Fibroblast of skin of scalp (primary cell): ENCODE data around the gene DNAJC5. TPM values are rescaled to one million over a fixed set of nuclear protein-coding genes. Genes with fewer than 3 reads are reported as not detected.
"Not testable (repeated sequence)": the region's sequence is repeated elsewhere in the genome, so short reads cannot be mapped to it uniquely, and the experiment has no call there.

ENCODE experiments used
- DNase-seq: peaks from one replicate; pipeline ENCODE4 v3.0.0-alpha.2; 2013
- polyA plus RNA-seq, 2 experiments: library from polyadenylated mRNA; unstranded; fragments of 120-200 nt; gene quantifications; one replicate each; pipeline ENCODE4 v1.2.1, GENCODE V29; 2013; ENCODE audit not compliant: insufficient read length in 2 of 2

Gene DNAJC5
- polyA plus RNA-seq (2013, experiment 1 of 2; ENCODE audit: insufficient read length), result 40.2 TPM
- polyA plus RNA-seq (2013, experiment 2 of 2; ENCODE audit: insufficient read length), result 39.5 TPM

DNA sequence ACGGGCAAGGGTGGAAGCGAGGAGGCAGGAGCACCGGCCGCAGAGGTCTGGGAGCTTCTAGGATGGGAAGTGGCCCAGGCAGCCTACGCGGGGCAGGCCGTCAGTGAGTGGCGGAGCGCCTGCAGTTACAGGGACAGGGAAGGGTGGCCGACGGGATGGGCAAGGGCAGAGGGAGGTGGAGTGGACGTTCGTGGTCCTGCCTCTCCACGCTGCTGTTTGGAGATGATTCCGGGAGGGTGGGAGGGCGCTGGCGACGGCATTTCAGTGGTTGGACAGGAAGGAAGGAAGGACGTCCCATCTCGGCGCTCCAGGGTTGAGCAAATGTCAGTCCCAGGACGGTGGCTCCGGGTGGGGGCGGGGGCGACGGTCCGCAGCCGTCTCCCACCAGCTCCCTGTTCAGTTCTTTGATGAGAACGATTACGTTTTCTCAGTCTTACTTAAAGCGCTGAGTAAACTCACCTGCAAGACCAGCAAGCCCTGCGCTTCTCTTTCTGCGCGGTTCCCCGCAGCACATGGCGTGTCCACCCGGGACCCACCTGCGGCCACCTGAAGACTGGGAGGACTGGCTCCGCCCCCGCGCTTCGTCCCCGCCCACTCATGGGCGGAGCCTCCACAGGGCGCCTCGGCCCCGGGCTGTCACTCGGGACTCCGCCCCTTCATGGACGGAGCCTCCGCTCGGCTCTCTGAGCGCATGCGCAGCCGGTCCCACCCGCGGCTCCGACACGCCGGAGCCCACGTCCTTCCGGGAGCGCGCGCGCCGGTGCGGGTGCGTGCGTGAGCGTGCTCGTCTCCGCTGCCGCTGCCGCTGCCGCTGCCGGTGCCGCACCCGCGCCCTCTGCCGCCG, at the start of gene DNAJC5:
DNAJC5 (plus strand) TSS at position 769 of the 844 bp plus-strand sequence. CDS start 33,220 bp downstream, outside the sequence.
- DNase-seq, result peak; percentile 94

GRCh38 chr20:63846128-63846771, 48.7 kb upstream of the DNAJC5 start:
- DNase-seq, result no peak

GRCh38 chr20:63846888-63847236, 48.1 kb upstream of the DNAJC5 start:
- no peak for DNase-seq

- DNase-seq, result no peak
These were observed 47.5 kb upstream of the DNAJC5 start for GRCh38 chr20:63847237-63848002.

- DNase-seq, result no peak
These were observed 46.7 kb upstream of the DNAJC5 start for GRCh38 chr20:63848003-63848911.

DNA sequence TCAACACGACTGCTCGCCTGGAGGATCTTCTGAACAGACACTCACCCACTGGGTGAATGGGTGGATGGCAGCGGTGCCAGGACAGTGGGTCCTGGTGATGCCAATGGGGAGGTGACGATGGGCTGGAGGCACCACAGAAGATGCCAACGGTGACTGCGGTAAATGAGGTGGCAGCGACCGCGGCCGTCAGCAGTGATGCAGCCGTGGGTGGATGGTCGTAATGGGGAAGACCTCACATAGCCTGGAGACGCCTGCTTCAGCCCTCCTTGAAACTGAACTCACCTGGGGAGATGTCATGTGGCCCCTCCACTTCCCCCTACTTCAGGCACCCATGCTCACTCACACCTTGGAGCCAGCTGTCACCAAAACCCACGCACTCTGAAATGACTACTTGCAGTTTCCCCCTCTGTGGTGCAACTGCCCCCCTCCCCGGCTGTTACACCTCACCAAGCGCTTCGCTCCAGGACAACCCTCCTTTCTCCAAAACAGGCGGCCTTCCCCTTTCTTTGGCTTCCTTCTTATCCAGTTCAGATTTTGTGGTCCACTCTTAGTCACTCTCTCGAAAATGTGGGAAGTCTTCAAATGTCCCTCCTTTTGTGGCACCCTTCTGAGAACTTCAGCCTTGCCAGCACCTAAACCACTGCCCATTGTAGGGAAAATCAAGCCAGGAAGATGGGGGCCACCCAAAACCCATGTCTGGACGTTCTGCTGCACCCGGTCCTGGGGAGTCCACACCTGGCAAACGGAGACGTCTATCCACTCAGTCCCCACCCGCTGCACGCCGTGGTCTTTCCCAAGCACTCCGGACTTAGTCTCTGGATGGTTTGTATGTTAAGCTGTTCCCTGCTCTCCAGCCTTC, 44.0 kb upstream of the DNAJC5 start:
- no peak for DNase-seq

DNA sequence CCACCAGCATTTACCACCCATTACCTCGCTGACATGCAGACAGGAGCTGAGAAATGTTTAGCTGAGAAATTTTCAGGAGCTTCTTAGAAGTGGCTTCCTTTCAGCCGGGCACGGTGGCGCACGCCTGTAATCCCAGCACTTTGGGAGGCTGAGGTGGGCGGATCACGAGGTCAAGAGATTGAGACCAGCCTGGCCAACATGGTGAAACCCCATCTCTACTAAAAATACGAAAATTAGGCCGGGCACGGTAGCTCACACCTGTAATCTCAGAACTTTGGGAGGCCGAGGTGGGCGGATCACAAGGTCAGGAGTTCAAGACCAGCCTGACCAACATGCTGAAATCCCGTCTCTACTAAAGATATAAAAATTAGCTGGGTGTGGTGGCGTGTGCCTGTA, 43.4 kb upstream of the DNAJC5 start:
- DNase-seq, result not testable (repeated sequence)

- not testable (repeated sequence) for DNase-seq
These were observed 41.2 kb upstream of the DNAJC5 start for GRCh38 chr20:63853733-63854068.

DNA sequence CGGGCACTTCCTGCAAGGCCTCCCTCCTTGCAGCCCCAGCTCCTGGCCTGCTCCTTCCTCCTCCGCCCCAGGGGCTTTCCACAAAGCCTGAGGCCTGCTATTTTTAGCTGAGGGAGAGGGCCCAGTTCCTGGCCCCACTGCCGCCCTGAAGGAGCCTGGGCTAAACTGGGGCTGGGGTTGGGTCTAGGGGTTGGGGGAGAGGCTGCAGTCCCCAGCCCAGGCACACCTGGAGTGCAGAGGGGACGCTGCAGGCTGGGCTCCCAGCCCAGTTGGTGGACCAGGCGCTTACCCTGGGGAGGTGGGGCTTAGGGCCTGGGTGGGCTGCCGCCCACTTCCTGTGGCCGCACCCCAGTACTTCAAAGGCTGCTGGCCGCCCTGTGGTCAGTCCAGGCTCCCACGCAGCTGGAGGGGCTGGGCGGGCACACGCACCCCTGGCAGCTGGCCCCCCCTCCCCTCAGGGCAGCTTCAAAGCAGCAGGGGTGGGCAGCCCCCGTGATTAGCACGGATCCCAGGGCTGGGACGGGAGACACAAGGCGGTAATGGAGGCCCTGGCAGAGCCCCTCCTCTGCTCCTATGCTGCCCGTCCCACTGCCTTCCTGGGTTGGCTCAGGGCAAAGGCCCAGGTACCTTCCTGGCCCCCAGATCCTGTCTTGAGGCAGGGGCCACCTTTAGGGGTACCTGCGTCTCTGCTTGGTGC, 40.7 kb upstream of the DNAJC5 start:
- no peak for DNase-seq

DNA sequence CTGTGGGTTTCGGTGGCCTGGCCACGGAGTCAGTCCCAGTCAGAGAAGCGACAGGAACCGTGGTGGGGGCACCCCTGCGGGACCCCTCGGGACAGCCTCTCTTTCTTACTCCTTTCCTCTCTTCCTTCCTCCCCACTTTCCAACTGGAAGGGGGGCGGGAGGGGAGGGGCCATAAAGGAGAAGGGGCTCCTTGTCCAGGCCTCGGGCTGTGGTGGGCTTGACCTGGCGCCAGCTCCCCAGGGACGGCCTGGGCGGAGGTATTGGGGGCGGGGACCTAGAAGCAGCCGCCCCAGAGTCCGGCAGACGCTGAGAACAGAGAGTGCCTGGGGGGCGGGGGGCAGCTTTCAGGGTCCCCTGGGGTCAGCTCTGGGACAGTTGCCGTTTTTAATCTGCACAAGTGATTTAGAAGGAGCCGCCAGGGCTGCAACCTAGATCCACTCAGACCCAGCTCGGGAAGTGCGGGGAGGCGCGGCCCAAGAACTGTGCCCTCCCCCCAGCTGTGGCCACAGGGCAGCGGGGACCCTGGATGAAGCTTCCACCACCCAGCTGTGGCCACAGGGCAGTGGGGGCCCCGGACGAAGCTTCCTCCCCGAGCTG, 40.1 kb upstream of the DNAJC5 start:
- no peak for DNase-seq

DNA sequence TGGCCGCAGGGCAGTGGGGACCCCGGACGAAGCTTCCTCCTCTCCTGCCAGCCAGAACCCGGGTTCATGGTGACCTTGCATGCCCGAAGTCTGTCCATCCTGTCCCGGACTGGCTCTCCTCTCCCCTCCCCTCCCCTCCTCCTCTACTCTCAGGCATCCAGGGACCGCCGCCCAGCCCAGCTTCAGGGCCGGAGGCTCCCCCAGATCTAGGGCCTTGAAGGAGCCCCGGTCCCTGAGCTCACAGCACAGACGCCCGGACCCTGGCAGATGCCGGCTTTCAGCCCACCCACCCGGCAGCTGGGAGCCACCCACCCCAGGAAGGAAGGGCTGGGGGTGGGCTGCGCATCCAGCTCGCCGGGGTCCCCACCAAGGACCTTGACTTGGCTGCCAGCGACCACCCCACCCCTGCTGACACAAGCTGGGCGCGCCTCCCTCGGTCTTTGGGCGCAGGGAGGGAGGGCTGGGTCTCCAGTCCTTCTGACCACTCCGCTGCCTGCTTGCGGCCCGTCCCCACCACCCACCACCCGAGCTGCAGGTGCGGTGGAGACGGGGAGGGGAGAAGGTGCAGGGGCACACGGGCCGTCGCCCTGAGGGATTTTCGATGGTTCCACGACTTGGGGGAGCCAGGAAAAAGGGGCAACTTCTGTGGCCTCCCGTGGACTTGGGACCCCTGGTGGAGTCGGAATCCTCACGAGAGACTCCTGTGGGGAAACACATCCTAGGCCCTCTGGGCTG, 39.4 kb upstream of the DNAJC5 start:
- DNase-seq, result no peak

DNA sequence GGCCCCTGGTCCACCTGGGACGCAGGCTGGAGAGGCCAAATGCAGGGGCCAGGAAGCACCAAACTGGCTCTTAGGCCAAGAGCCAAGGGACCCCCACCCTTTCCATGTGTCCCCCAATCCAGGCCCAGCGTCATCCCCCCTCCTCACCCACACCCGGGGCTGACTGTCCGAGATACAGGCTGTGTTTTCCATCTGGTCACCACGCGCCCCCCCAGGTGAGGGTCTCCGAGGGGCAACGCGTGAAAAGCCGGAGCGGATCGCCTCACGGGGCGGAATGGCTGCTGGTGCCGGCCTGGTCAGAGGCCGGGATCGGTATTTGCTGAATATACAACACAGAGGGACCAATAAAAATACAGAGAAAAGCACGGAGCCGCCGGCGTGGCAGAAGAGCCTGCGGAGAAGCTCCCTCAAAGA, 38.8 kb upstream of the DNAJC5 start:
- no peak for DNase-seq

DNA sequence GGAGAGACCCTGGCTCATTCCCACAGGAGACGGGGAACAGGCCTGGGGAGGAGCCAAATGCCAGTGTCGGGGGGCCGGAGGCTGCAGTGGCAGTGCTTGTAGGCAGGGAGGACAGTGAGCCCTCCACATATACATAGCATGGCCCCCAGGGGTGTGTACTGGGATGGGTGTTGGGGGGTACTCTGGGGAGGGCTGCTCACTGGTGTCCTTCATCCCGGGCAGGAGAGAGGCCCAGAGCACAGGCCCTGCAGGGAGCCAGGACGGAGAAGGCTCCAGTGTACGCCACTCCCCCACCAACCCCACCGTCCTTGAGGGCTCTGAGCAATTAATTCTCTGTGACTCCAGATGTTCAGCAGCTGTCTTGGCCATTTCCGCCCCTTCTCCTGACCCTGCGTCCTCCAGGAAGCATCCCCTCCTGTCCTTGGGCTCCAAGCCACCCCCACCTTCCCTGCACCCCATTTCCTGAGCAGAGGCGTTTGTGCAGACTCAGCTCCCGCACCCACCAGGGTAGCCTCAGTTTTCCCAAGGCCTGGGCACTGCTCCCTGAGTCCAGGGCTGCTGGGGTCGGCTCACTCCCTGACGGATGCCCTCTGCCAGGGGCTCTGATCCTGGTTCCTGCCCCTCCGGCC, 37.0 kb upstream of the DNAJC5 start:
- DNase-seq, result no peak

DNA sequence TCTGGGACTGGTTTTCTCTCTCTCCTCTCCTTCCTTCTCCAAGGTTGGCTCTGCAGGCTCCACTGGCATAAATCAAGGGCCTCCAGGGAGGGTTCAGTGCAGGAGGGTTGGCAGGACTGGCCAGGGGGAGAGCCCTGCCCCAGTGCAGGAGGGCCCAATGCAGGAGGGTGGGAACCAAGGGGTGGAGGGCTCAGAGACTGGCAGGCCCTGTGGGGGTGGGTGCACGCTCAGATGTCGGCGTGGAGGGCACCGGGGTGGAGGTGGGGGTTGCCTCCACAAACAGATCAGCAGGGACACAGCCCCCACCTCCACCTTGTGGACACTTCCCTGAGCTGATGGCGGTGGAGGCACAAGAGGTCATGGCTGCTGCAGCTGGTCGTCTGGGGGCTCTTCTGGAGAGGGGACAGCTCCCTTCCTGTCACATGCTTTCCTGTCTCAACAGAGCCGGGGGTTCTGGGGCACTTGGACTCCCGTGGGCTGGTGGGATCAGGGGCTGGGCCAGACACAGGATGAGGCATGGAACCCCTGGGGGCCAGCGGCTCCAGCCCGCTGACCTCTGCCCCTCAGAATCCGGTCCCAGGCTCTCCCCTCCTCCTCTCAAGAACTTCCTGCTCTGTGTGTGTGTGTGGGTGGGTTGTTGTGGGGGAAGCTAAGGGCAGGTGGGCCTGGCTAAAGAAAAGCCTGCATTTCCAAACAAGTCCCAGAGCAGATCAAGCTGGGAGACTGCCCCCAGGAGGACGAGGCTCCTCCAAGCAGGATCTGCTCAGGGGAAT, 36.3 kb upstream of the DNAJC5 start:
- no peak for DNase-seq

DNA sequence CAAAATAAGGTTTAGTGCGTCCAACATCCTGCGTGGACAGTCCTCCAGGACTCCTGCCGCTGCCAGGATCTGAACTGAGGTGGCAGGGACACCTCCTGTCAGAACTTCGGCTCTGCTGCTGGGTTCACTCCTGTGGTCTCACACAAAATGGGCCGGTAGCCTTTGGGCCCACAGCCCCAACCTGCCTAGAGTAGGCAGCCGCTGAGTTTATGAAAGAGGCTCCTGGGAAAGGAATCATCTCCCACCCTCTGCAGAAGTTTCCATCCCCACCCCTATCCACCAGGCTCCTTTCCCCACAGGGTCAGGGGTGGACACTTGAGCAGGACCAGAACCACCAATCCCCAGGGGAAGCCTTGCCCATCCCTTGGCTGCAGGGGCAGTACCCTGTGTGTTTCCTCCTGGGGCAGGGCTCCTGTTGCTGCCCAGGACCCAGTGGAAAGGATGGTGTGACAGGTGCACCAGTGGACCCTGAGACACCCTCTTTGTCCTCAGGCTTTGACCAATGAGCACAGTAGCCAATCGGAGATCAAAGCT, 35.7 kb upstream of the DNAJC5 start:
- no peak for DNase-seq

DNA sequence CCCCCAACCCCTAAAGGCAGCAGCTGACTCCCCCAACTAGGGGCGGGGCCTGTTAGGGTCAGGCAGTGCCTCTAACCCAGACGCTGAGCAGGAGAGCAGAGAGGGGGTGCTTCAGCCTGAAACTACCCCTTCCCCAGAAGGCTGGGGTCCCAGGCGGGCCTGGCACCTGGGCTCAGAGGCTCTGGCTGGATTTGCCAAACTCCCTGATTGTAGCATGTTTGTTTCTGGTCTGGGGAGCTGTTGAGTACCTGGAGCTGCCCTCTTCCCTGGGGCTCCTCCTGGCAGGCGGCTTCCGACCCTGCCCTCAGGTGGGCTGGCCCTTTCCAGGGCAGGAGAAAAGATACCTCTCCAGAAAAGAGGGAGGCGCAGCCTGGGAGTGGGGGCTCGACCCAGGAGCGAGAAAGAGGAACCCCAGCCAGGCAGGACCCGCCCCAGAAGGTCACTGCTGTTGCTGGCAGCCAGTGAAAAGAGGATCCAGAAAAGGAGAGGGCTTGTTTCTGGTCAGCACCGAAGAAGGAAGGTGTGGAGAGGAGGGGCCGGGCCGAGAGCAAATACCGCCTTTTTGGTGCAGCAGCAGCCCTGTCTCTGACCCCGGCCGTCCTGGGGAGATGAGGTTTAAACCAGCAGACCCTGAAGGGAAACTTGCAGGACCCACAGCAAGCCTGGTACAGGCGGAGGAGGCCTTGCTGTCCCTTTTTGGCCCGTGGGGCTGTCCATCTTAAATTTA, 34.4 kb upstream of the DNAJC5 start:
- no peak for DNase-seq

DNA sequence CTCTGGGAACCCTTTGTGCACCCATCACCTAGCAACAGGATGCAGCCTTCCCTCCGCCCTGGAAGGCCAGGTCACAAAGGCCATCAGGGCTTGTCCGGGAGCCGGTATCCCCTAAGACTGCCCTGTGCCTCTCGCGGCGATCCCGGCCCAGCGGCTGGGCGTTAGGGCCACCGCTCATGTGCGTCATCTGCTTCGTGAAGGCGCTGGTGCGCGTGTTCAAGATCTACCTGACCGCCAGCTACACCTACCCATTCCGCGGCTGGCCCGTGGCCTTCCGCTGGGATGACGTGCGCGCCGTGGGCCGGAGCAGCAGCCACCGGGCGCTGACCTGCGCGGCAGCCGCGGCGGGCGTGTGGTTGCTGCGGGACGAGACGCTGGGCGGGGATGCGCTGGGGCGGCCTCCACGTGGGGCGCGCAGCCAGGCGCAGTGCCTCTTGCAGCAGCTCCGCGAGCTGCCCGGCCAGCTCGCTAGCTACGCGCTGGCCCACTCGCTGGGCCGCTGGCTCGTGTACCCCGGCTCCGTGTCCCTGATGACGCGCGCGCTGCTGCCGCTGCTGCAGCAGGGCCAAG, 33.5 kb upstream of the DNAJC5 start, which contains the start of gene ABHD16B:
ABHD16B (plus strand) TSS at position 134 of the 570 bp plus-strand sequence; CDS start at position 177, 43 bp downstream.
- DNase-seq, result no peak
